GM06990 (cell line): ENCODE results near the gene KRT17.
"Not testable (repeated sequence)": the region's sequence is repeated elsewhere in the genome, so short reads cannot be mapped to it uniquely, and the experiment has no call there.

Experiments used
- DNase-seq: peaks from one replicate; pipeline ENCODE4 v3.0.0-alpha.2; 2011; ENCODE audit not compliant: insufficient read length; ENCODE audit errors: extremely low read depth
- H3K27me3 ChIP-seq: replicated peaks from 2 replicates; pipeline ENCODE4 v1.6.0; 2011; ENCODE audit warnings: low read length; ENCODE audit not compliant: control insufficient read depth, insufficient read depth
- H3K36me3 ChIP-seq: 2 replicates; pipeline ENCODE4 v1.5.1; 2011; ENCODE audit warnings: low read length; ENCODE audit not compliant: control insufficient read depth, insufficient read depth
- H3K4me3 ChIP-seq: replicated peaks from 2 replicates; pipeline ENCODE4 v1.5.1; 2011; ENCODE audit warnings: low read depth, mild to moderate bottlenecking, control low read depth, low read length
- TF ChIP-seq, protein P1 (sequence below): IDR thresholded peaks from 2 replicates; pipeline ENCODE4 v1.5.1; 2011; ENCODE audit warnings: low read length, control low read depth, mild to moderate bottlenecking, inconsistent platforms; ENCODE audit not compliant: insufficient read depth, poor library complexity, severe bottlenecking

The KRT17 gene

DNA sequence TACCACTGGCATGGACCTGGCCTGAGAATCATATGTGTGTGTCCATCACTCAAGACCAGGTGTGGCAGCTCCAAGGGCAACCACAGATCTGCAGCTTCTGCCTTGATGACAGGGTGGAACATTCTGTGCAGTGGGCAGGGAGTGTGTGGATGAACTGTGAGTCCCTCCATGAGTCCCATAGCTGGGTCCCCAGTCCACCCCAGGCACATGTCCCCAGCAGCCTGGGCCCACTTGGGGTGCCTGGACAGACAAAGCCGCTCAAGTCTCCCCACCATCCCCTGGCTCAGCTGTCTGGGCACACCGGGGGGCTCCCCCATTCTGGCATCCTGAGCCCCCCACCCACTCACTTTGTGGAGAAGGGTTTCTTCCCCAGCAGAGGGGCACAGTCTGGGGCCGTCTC is 7.2 kb downstream of the KRT17 start:
- DNase-seq: no peak
- TF ChIP-seq, protein P1, sequence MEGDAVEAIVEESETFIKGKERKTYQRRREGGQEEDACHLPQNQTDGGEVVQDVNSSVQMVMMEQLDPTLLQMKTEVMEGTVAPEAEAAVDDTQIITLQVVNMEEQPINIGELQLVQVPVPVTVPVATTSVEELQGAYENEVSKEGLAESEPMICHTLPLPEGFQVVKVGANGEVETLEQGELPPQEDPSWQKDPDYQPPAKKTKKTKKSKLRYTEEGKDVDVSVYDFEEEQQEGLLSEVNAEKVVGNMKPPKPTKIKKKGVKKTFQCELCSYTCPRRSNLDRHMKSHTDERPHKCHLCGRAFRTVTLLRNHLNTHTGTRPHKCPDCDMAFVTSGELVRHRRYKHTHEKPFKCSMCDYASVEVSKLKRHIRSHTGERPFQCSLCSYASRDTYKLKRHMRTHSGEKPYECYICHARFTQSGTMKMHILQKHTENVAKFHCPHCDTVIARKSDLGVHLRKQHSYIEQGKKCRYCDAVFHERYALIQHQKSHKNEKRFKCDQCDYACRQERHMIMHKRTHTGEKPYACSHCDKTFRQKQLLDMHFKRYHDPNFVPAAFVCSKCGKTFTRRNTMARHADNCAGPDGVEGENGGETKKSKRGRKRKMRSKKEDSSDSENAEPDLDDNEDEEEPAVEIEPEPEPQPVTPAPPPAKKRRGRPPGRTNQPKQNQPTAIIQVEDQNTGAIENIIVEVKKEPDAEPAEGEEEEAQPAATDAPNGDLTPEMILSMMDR: no peak
- Histone ChIP-seq H3K27me3 (no peaks in the 10 kb centered on the region; the same call in 1 of the 2 replicates), H3K4me3 (no peak overlapping the region), H3K36me3 (no peaks in the 10 kb centered on the region)

DNA sequence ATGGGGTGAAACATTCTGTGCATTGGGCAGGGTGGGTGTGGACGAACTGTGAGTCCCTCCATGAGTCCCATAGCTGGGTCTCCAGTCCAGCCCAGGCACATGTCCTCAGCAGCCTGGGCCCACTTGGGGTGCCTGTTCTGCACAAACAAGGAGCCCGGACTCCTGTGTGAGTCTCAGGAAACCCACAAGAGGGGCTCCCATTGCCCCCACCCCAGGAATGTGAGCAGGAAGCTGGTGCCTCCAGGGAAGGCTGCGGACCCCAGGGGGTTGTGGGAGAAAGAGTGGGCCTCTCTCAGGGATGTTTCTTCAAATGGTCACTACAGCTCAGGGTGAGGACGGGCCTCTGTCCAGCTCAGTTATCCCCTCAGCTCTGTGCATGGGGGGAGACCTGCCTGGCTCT is 7.9 kb downstream of the KRT17 start:
- not testable (repeated sequence) for H3K27me3 ChIP-seq, H3K4me3 ChIP-seq, DNase-seq, H3K36me3 ChIP-seq

DNA sequence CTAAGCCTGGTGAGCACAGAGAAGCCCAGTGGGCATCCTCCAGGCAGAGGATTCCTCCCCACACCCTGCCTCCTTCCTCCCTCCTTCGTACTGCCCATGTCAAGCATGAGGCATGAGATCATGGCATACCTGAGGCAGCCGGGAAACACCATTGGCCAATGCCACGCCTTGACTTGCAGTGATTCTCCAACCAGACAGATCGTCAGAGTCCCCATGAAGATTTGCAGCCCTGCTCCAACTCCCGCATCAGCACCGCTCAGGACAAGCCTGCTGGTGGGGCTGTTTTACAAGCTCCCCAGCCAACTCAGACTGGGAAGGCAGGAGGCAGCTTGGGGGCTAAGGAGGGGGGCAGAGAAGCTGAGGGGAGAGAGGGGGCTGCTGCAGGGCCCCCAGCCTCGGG is 8.9 kb downstream of the KRT17 start:
- H3K36me3 ChIP-seq: no peaks in the 10 kb centered on the region
- H3K27me3 ChIP-seq: no peaks in the 10 kb centered on the region; the same call in 1 of the 2 replicates
- TF ChIP-seq, protein P1: no peak
- H3K4me3 ChIP-seq: no peak overlapping the region
- no peak for DNase-seq

DNA sequence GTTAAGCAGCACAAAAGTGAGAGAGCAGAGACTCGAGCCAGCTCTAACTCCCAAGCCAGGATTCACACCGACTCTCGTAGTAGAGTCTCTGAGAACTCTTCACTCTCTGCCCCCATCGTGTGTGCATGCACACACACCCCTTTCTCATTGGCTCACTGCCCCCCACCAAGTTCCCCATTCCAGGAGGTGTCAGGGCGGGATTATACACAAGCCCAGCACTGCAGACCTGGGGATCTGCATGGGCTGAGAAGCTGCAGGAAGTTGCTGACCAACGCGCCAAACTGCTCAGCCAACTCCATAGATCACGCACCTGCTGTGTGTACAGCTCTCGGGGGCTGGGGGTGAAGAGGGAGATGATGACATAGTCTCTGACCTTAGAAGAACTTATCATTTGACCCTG is 9.6 kb downstream of the KRT17 start:
- H3K4me3 ChIP-seq, DNase-seq, H3K27me3 ChIP-seq, H3K36me3 ChIP-seq: not testable (repeated sequence)

DNA sequence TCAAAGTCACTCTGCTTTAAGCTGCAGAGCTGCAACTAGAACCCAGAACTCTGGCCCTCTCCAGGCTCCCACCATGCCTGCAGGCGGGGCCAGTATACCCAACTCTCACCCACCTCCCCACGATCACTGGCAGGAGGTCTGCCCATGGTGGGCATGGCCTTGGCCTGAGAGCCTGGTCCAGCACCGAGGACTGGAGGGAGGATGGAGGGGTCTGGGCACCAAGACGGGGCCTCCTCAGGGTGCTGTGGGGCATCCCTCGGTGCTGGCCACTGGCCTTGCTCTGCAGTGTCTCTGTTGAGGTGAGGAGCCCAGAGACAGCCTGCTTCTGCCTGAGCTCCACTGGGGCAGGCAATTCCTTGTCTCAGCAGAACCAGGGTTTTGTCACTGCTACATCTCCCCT is 10.3 kb downstream of the KRT17 start:
- H3K36me3 ChIP-seq: no peaks in the 10 kb centered on the region
- H3K27me3 ChIP-seq: no peaks in the 10 kb centered on the region; the same call in 1 of the 2 replicates
- H3K4me3 ChIP-seq: no peak overlapping the region
- no peak for DNase-seq
- TF ChIP-seq, protein P1: no peak

DNA sequence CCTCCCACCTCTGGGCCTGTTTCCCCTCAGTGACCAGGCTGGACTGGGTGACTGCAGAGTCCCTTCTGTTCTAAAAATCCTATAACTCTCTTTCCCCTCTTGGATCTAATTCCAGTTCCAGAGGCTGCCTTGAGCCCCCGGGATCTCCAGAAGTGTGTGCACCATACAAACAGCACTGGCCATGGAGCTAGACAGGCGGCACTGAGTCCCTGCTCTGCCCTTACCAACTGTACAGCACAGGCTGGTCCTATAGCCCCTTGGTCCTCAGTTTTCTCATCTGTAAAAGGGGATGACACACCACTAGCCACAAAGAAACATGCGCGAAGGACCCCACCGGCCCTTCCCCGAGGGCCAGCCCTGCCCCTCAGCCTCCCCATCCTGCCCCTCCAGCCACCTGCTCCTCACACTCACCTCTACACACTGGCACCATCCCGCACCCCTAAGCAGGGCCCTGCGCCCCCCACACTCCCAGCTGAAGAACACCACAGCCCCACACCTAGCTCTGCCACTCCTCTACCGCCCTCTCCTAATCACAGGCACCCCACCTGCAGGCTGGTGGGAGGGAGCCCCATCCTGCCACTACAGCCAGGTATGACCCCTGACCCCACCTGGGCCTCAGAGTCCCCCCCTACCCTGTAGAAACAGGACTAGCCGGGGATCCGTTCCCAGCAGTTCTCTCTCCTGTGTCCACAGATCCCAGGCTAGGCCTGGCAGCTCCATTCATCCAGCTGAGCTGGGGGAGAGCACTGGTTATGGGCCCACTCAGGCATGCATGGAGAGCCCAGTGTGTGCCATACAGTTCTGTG is 10.9 kb downstream of the KRT17 start:
- no peaks in the 10 kb centered on the region for H3K36me3 ChIP-seq
- TF ChIP-seq, protein P1: no peak
- H3K27me3 ChIP-seq: no peaks in the 10 kb centered on the region; the same call in 1 of the 2 replicates
- DNase-seq: no peak
- no peak overlapping the region for H3K4me3 ChIP-seq

DNA sequence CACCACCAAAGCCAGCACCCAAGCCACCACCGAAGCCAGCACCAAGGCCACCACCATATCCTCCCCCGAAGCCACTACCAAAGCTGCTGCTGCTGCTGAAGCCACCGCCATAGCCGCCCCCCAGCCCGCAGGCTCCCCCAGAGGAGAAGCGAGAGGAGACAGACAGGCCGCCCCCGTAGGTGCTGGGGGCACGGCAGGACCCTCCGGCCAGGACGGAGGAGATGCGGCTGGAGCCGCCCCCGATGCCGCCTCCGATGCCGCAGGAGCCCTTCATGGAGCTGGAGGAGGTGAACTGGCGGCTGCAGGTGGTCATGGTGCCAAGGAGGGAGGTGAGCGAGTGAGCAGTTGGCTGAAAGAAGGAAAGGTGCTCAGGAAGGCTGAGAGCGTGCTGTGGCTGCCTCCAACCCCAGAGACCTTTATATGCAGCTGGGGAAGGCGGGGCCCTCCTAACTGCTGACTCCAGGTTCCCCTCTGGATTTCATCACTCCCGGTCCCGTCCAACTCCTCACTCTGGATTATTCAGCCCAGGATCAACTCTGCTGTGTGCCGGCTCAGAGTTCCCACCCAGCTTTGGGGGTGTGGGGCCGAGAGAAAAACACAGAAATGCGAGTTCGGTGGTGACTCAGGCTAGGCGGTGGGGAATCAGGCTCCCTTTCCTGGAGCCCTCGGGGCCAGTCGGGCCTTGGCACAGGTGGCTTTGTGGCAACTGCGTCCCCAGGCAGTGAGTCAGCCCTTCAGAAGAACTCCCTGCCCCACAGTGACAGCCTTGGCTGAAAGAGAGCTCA is 11.8 kb downstream of the KRT17 start, which contains the start of gene KRT16:
TSS of gene KRT16 (minus strand) at position 392 of the 785 bp plus-strand sequence. CDS start at position 313, 79 bp downstream.
- H3K4me3 ChIP-seq, H3K27me3 ChIP-seq, DNase-seq, H3K36me3 ChIP-seq: not testable (repeated sequence)
